HG03064 (cell line): ENCODE data around the gene HSPH1.
"Not testable (repeated sequence)": the region's sequence is repeated elsewhere in the genome, so short reads cannot be mapped to it uniquely, and the experiment has no call there.

Experiments used
- ATAC-seq: cut with Tn5 transposase; IDR thresholded peaks from one replicate; pipeline ENCODE4 v1.9.1; 2021; ENCODE audit warnings: low read depth; ENCODE audit not compliant: unreplicated experiment

HSPH1 gene

DNA sequence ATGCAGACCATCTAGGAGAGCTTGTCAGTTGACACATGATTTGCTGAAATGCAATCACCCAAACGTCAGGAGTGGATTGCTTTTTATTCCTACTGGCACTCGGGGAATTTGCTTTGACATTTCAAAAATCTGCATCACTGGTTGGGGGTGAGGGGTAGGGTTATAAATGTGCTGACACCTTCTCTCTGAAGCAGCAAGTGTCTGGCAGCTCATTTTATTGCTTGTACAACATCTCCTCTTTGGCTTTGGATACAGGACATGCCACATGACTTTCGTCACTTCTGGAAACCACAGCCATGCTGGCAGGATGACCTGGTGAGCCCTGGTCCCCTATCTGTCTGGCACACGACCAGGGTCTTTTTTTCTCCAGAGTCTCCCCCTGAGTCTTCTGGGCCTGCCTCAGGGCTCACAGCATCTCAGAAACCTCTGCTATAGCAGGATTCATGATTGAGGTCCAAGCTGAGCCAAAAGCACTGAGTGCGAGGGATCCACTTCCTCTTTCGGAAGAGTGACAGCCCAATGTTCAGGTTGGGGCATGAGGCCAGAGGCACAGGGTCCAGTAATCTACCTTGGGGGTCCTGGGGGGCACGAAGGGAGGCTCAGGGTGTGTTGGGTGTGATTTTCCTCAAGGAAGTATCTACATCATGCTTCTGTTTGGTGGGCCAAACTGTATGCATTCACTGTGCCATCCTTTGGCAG is 60.1 kb downstream of the HSPH1 start:
- ATAC-seq = no peak

DNA sequence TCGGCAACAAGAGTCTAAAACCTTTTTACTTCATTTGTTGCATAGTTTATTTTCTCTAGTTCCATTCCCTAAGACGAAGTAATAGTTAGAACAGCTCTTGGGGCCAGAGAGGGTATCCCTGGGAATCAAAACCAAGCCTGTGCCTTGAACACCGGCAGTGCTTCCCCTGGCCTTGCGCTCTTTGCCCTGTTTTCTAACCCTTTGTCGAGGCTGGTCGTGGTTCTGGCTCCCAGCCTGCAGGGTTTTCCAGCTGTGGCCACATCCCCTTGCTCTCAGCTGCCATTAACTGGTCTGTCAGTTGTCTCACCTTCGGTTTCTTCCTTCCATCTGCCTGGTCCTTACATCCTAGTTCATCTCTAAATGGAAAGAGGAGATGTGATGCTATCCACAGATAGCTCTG is 61.0 kb downstream of the HSPH1 start:
- ATAC-seq = no peak

DNA sequence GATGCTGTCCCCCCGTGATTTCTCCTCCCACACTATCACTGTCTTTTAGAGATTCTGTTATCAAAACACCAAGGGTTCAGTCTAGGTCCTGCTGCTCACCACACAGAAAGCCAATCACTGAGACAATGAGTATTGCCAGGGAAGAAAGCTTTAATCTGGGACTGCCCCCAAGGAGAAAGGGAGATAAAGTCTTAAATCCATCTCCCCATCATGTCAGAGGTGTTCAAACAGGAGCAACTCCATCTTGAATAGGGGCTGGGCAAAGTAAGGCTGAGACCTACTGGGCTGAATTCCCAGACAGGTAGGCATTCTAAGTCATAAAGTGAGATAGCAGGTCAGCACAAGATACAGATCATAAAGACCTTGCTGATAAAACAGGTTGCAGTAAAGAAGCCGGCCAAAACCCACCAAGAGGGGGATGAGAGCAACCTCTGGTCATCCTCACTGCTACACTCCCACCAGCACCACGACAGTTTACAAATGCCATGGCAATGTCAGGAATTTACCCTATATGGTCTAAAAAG is 63.7 kb downstream of the HSPH1 start:
- ATAC-seq = not testable (repeated sequence)

DNA sequence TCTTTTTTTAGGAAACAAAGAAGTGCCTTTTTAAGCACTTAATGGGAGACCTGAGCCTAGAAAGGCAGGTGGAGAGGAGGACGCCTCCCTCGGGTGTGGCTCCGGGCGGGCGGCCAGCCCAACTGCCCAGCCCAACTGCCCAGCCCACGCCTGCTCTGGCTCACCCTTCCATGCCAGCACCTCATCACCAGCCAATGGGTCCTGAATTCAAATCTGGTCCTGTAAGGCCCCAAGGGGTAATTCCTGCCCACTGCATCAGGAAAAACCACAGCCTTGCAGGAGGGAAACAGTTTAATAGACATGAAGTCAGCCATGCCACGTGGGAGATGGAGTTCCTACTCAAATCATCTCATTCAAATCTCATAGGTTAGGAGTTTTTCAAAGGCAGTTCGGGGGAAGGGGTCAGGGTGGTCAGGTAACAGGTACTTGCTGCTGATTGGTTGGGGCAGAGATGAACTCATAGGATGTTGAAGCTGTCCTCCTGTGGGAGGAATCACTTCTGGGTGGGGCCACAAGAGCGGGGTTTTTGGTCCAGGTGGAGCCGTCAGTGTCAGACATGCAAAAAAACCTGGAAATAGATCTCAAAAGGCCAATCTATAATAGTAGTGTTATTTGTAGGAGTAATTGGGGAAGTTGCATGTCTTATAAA is 64.9 kb downstream of the HSPH1 start:
- ATAC-seq = no peak

DNA sequence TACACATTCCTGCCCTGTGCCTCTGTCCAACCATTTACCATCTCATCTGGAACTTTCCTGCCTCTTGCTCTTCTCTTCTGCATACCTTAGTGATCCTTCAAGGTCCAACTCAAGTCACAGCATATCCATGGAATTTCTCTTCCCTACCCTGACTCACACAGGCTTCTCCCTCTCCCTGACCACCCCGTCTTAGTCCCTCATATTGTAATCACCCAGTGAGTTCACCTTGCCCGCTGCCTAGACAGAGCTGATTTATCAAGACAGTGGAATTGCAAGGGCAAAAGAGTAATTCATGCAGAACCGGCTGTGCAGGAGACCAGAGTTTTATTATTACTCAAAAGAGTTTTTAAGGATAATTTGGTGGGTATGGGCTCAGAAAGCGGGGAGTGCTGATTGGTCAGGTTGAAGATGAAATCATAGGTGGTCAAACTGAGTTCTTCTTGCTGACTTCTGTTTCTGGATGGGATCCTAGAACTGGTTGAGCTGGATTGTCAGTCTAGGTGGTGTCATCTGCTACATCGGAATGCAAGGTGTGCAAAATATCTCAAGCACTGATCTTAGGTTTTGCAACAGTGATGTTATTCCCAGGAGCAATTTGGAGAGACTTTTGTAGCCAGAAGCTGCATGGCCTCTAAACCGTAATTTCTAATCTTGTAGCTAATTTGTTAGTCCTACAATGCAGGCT is 67.2 kb downstream of the HSPH1 start:
- ATAC-seq = no peak

DNA sequence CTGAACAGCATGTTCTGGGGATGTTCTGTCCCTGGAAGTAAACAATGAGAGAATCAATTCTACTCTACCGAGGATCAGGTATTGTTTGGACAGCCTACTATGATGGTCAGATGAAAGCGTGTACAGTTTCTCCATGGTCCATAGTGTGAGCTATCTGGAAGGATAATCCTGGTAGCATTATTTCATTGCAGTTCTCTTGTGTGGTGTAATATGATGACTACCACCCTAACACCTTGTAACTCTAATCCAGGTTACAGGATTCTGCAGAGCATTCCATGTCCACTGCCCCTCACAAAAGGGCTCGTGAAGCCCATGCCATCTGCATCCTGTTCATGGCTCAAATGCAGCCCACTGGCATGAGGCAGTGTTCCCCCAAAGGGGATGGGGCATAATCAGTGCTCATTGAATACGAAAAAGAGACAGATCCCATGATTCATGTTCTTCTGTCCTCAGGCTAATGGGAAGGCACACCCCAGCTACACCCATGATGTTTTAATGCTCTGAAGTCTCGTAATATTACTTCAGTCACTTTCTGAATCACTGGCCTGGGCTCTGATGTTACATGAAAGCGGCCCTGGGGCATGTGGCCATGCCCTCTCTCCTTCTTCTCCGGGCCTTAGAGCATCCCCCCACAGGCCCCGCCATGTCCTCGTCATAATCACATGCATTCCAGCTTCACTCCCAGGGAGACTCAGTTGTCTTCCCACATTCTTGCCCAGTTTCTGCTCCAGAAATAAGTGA is 68.4 kb downstream of the HSPH1 start:
- no peak for ATAC-seq

DNA sequence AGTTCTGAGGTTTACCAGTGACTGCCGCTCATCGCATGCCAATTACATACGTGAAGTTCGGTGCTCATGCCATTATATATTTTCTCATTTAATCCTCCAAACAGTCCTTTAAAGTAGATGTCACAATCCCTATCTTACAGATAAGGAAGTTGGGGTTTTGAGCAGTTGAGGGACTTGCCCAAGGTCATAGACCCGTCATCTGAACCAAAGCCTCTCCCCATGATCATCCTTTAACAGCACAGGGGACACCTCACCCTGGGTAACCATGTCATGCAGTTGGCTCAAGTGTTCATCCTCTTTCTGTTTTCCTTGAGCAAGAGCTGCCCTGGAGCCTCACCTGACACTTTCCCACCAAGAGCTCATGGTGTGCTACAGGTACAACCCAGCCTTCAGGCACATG is 69.1 kb downstream of the HSPH1 start:
- no peak for ATAC-seq

DNA sequence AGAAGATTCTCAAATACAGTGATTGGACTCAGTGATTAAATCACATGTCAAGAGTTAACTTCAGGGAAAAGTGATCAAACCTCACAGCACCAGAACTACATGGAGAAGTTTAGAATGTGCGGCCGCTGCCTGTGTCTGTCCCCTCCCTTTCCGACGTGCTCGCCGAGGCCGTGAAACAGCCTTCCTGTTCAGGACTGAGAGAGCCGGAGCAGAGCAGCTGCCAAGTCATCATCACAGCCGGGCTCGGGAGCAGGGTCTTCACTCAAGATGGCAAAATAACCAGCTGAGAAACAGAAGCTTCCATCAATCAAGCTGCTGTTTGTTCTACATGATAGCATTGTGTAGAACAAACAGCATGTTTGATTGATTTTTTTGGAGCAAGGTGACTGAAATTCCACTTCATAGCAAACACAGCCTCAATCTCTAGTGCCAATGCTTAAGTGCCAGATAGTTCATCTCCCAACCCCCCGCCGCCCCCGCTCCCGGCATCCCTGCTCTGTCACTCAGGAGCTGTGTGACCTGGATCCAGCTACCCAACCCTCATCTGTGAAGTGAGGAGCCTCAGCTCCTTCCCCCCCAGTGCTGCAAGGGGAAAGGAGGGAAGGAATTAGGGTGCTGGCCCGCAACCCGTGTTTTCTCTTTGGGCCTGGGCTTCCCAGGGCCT is 70.6 kb downstream of the HSPH1 start:
- ATAC-seq = no peak

DNA sequence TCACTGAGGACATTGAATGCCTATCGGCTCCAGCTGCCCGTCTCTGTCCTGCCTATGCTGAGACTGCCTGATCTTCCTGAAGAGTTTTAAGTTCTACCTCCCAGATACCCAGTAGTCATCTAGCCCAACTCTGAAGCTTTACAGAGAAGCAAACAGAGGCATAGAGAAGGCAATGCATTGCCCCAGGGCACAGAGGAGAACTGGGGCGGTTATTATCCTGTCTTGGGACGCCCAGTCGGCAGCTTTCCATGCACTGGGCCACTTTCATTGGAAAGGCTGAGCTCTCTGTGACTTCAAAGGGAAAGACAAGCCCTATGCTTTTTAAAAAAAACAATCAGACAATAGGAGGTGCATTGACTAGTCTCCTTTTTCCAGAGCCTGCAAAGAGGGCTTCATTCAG is 71.6 kb downstream of the HSPH1 start:
- no peak for ATAC-seq

DNA sequence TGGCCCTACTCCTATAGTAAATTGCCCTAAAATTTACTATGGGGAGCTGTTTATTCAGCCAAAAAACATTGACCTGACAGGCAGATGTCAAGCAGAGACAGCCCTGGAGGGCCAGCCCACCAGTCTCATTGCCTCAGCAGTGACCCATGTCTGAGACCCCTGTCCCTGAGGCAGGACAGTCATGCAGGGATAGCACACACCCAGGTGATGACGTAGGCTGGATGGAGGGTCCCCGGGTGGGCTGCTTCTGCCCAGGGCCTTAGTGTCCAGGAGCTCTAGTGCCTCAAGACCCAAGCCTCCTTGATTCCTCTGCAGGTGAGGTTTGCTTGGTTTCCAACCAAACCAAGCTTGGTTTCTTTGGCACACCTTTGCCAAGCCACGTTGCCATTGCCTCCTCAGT is 72.1 kb downstream of the HSPH1 start:
- ATAC-seq = no peak

DNA sequence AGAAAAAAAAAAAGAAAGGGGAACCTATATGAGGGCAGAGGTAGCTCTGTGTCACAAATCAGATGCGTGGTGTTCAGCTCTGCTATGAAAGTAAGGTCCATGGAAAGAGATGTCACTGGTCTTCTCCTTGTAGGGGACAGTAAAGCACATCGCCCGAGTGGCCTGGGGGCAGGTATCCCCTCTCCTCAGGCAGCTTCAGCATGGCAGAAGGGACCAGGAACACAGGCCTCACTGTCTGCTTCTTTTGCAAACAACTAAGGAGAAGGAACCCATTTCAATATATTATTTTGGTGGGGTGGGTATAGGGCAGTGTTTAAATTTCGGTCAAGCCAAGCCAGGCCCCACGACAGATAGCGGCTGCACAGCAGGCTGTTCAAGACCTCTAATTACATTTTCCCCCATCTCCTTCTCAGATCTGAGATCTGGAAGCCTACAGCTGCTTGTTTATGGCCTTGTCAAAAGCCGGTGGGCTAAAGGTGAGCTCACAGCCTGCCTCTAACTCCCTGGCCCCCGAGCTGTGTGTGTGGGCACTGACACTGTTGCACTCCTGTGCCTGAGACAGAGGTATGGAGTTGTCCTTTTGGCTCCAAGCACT is 72.8 kb downstream of the HSPH1 start:
- no peak for ATAC-seq
